ENCODE measurements around the gene SDK2.

SDK2 gene

DNA sequence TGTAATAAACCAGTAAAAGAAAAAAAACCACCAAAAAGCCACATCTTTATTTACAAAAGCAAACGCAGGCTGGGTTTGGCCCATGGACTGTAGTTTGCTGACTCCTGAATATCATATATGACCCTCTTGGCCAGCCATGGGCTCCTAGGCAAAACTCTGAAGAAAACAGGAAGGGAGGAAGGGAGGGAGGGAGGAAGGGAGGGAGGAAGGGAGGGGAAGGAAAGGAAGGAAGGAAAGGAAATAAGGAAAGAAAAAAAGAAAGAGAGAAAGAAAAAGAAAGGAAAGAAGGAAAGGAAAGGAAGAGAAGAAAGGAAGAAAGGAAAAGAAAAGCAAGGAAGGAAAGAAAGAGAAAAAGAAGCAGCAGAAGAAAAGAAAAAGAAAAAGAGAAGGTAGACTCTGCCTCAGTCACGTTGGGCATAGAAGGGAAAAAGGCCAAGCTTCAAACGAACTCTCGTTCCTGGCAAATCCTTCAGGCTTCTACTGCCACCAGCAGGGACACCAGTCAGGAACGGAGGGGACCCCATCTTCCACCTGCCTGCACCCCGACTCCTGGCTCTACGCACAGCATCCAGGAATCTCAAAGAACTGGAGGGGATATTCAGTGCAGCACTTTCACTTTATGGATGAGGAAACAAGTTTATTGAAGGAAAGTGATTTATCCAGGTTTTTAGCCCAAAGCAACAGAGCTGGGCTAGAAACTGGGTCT is 354.5 kb downstream of the SDK2 start:
- DNase-seq, result no peak

DNA sequence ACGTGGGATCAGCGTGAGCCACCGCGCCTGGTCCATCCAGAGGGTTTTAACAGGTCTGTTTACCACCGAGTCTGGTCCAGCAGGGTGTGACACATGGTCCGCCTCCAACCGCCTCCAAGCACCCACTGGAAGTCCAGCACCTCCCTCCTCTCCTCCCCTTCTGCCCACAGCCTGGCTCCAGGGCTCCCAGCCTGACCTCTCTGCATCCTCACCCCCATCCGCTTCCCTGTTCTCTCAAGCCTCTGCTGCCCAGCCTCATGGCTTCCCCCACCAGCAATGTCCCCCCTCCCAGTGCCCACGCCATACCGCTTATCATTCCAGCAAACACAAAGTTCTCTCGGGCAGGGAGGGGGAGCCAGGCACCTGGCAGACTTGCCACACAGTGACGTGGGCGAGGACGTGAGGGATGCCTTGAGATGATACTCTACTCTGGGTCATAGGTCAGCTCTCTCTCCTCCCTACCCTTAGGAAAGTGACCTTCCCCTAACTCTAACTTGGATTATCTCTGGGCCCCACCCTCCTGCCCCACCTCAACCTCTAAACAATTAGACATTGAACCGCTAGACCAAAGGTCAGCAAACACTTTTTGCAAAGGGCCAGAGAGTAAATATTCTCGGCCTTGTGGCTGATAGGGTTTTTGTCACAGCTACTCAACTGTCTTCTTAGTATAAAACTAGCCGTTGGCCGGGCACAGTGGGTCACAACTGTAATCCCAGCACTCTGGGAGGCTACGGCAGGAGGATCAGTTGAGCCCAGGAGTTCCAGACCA is 355.5 kb downstream of the SDK2 start:
- no peak for DNase-seq

DNA sequence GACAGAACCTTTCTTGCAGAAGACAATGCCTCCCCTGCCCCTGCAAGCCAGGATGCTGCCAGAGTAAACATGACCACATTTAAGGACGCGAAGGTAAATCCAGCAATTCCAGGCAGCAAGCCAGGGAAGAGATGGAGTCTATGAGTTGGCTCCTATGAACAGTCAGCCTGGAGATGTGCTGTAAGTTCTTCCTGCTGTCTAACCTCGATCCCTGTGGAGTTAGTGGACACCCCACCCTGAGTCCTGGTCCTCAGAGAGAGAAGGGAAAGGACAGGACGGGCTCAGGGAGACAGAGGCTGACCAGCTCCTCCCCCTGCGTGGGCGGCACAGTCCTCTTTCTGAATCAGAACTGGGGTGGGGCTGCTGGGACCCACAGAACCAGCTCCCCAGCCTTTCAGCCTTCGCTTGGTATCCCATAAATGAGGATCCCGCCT is 357.4 kb downstream of the SDK2 start:
- no peak for DNase-seq

DNA sequence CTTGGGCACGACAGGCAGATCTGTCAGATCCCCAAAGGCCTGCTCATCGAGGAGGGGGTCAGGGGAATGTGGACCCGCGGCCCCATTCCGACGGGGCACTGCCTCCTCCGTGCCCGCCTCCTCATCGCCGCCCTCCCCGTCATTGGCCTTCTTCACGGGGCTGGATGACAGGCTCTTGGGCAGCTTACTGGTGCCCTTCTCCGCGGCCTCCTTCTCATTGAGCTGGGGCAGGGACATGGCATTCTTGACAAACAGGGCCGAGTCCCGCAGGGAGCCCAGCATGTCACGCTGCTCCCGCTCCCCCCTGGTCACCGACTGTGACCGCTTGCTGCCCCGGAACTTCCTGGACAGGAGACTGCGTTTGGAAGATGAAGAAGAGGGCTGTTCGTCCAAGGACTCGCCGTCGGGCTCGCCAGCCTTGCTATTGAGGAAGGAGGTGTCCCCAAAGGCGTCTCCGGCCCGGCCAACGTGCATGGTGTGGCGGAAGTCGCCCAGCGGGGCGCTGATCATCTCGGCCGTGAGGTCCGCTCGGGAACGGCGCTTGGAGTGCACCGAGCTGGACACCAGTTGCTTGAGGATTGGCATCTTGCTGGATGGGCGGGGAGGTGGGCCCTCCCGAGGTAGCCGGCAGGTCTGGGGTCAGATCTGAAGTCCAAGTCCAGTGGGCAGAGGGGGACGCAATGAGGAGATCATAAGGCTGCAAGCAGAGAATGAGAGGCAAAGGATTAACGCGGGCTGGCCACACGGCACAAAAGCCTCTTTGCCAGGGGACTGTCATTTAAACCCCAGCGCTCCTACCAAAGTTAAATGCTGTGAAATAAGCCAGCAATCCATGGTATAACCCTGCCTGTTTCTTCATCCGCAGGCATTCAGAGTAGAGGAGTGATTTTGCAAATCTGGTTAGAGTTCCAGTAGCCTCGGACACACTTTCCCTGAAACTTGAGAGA is 358.1 kb downstream of the SDK2 start:
- no peak for DNase-seq

DNA sequence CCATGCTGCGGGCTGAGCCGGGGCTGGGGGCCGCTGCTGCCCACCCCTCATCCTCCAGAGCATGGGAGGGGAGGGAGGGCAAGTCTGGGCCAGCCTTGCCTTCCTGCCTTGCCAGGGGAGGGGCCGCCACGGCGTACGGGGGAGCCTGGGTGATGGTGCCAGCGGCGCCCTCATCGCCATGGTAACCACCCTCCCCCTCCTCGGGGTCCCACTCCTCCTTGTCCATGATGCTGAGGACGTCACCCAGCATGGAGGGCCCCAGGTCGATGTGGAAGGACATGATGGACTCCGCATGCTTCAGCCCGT is 358.7 kb downstream of the SDK2 start:
- no peak for DNase-seq

DNA sequence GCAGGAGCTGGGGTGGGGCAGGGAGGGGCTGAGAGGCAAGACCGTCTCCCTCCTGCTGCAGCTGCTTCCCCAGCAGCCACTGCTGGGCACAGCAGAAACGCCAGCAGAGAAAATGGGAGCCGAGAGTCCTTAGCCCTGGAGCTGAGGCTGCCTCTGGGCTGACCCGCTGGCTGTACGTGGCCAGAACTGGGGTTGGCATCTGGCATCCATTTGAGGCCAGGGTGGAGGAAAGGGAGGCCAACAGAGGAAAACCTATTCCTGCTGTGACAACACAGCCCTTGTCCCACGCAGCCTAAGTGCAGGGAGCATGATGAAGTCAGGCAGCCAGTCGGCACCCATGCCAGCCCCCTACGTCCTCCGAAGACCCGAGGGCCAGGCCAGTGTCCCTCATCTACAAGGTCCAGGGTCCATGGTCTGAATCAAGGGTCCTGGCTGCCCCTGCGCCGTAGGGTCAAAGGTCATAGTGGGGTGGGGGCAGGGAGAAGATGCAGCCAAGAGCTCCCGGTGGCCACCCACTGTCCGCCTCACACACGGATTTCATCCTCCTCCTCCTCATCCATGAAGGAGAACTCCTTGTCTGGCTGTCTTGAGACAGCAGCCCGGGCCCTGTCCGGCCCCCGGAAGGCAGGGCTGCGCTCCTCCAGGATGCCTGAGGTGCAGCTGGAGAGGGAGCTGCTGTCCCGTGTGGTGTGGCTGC is 359.2 kb downstream of the SDK2 start:
- no peak for DNase-seq

Data from EL (cell line).